Measurements from ENCODE around the gene ATPAF2. TPM values are rescaled to one million over a fixed set of nuclear protein-coding genes. Genes with fewer than 3 reads are reported as not detected.

The ATPAF2 gene
- total RNA-seq, 1 experiment from 2014 or later = 25.5 TPM

DNA sequence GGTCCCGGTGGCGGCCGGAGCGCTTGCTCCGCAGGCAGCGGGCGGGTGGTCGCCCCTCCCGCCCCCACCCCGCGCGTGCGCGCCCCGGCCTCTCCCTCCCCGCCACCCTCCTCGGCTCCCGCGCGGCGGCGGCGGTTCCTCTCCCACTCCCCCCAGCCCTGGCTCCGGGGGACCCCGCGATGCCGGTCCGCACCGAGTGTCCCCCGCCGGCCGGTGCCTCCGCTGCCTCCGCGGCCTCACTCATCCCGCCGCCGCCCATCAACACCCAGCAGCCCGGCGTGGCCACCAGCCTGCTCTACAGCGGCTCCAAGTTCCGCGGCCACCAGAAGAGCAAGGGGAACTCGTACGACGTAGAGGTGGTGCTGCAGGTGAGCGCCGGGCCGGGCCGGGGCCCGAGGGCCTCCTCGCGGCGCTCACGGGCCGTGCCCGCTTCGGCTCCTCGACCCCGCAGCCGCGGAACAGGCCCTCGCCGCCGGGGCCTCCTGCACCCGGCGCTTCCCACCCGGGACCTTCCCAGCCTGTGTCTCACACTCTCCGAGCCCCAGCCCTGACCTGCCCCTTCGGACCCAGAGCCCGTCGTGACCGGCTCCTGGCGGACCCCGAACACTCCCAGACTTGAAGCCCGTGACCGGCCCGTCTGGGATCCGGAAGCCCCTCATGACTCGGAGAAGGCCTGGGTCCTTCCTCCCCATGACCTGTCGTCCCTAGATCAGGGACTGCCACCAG is 730 bp upstream of the ATPAF2 start:
- DNase-seq (ENCODE audit: low spot score) = peak; percentile 29

DNA sequence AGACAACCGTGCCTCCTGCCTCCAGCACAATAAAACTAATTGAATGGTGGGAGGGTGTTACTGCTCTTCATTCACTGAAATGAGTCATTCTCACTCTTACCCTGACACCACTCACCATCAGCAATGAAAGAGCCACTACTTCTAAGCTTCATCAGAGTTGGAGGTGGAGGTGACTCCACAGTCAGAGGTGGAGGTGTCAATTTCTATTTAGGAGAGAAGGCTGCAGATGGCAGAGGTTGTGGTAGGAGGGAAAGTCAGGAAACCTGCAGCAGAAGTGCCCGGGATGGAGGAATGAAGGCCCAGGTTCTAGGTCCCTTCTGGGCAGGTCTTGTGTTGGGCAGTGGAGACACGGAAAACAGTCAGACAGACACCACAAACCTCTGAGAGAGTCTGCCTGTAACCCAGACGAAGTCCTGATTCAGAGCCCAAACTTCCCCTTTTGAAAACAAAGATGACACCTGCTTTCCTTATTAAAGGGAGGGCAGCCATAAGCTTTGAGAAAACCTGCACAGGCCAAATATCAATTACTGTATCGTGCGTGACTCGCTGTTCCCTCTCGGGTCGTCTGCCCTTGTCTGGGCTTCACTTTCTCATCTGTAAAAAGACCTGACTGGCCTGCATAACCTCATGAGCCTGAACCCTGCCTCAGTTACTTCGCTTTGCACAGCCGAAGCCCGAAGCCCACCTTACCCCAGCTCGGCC is 668 bp downstream of the ATPAF2 start:
- DNase-seq (ENCODE audit: low spot score) = peak; percentile 9

GRCh38 chr17:18037486-18037885 is 1.5 kb downstream of the ATPAF2 start:
- DNase-seq (ENCODE audit: low spot score) = no peak

GRCh38 chr17:18035704-18036103 is 3.3 kb downstream of the ATPAF2 start:
- no peak for DNase-seq (ENCODE audit: low spot score)

- DNase-seq (ENCODE audit: low spot score) = peak; percentile 78
Observed at GRCh38 chr17:18033442-18034099, 5.4 kb downstream of the ATPAF2 start.

DNA sequence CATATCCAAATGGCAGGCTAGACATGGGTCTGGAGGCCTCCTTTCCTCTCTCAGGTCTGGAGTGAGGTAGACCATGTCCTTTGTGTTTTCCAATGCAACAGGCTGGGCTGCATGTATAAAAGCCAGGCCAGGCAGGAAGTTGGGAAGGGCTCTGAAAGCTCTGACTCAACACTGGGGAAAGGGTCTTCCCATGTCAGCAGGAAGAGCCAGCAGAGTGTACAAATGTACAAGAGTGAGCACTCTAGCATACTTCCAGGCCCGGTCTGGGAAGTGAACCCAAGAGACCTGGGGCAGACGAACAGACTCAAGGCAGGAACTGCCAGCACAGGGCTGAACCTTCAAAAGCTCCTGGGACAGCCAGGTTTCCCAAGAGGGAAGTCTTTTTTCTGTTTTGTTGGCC is 7.0 kb downstream of the ATPAF2 start:
- no peak for DNase-seq (ENCODE audit: low spot score)

DNA sequence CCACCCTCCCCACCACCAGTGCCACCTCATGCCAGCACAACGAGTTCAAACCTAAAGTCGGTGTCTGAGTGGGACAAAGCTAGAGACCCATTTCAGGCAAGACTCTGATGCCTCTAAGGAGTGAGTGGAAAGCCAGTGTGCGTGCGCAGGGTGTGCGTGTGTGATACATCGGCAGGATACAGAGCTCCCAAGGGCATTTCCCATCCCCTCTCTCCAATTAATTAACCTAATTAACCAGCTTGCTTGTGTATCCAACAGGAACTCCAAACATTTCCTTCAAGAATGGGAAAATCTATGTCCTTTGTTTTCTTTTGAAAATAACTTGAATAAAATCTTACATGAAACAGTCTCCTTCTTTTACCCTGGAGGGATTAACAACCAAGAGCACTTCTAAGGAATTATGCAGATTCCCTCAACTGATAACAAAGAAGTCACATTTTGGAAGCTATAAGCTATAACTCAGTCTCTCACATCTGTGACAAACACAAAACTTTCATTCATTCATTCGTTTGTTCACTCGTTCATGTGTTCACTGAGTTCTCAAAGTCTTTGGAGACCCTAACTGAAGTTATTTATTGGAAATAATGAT is 9.9 kb downstream of the ATPAF2 start:
- no peak for DNase-seq (ENCODE audit: low spot score)

DNA sequence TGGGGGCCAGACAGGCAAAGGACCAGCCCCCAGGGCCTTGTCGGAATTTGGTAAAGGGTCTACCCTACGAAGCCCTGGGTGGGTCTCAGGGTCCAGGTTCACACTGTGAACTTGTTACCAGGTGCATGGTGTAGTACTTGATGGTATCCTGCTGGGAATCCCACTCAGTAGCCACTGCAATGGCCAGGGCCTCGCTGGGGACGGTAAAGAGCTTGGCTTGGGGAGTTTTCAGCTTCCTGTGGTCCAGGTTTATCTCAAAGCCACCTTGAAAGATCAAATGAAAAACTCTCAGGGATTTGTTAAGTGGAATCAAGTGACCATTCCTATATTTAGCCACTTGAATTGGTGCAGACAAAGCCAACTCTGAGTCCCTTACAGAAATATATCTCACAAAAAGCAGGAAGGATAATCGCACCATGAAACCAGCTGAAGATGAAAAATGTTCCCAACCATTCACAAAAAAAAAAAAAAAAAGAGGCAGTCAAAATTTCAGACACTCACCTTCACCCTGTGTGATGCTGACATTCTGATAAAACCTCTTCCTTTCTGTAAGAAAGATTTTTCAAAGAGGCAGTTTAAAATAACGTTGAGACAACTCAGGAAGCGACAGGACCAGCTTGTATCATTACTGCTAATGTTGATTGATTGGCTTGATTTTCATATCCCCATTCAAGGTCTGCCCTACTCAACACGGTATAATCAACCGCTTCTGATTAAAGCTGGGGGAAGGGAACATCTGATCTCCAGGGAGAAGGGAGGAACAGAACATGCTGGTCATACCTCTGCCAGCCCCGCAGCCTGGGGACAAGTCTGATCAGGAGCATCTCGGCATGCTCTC is 10.6 kb downstream of the ATPAF2 start:
- no peak for DNase-seq (ENCODE audit: low spot score)

- DNase-seq (ENCODE audit: low spot score) = no peak
Observed at GRCh38 chr17:18027280-18027679, 11.7 kb downstream of the ATPAF2 start.

DNA sequence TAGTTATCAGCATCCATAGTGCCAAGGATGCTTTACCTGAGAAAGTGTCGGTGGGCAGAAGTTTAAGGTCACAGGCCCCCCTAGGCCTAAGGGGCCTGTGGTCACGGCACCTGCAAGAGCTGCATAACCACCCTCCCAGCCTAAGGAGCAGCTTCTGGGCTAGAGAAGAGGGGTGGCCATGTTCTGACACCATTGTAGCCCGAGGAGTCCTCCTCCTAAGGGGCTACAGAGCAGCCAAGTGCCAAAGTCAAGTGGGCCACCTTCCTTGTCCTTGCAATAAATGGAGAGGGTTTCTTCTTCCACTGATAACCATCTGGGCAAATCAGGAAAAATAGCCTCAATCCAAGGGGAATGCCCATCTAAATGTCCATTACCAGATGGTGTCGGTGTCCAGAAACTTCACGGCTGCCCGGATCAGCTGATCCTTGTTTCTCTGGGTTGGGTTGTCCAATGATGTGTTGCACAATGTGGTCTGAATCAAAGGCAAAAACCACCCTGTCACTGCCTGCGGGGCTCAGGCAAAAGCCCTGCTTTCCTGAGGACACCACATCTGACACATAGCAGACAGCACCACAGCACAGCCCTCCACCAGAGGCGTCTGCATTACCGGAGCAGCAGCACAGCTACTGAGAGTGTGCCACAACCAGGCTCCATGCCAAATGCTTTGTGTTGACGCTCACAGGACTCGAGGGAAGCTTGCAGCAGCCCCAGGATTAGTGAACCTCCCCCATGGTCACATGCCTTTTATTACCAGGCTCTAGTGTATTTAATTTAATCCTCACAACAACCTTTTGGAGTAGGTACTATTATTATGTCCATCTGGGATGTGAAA is 12.8 kb downstream of the ATPAF2 start:
- no peak for DNase-seq (ENCODE audit: low spot score)

GRCh38 chr17:18025241-18025944 is 13.6 kb downstream of the ATPAF2 start:
- DNase-seq (ENCODE audit: low spot score) = no peak

GRCh38 chr17:18021372-18021771 is 17.6 kb downstream of the ATPAF2 start:
- DNase-seq (ENCODE audit: low spot score) = no peak

DNA sequence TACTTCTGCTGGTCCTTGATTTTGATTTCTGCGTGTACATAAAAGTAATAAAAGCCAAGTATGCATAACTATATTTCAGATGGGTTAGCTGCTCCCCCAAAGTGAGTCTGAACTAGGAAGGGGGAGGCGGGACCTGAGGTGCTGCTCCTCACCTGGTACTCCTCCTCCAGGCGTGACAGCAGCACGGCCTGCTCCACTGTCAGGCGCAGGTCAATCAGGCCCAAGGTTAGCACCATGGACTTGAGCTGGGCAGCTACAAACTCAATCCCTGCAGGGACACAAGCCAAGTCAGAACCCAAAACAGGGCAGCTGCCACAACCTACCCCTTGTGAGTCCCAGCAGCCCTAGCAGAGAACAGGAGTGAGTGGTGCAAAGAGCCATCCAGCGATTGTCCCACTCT is 18.0 kb downstream of the ATPAF2 start:
- DNase-seq (ENCODE audit: low spot score) = no peak

GRCh38 chr17:18019838-18020154 is 19.2 kb downstream of the ATPAF2 start:
- DNase-seq (ENCODE audit: low spot score) = no peak

DNA sequence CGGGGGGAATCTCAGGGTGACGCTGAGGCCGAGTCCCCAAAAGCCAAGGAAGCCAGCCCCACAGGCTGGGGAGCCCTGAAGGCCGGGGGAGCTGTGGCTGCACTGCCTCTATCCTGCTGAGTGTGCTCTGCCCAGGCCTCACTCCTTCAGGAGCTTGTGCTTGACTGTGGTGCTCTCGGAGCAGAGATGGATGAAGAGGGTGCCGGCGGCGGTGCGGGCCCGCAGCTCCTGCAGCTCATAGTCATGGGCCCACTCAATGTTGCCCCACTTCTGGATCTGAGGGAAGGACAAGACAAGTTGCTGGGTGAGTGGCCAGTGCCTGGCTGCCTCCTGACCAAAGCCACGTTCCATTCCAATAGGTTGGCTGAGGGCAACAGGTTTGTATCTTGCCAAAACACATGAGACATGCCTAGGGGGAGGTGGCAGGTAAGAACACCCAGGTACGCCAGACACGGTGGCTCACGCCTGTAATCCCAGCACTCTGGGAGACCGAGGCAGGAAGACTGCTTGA is 20.5 kb downstream of the ATPAF2 start:
- no peak for DNase-seq (ENCODE audit: low spot score)

DNA sequence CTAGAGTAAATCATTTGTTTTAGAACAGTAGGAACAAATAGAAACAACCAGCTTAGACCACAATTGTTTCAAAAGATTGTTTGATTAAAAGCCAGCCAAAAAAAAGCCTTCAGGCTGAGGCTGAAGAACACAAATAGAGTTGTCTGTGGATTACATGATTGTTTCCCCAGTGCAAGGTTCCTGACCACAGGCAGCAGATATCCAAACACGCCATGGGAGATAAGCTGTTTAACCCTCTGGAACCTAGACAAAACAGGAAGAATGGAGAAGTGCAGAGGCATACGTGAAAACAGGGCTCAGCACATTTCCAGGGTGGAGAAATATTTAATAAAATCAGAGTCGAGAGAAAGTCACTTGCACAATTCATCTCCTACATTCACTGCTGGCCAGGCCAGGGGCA is 21.0 kb downstream of the ATPAF2 start:
- no peak for DNase-seq (ENCODE audit: low spot score)

DNA sequence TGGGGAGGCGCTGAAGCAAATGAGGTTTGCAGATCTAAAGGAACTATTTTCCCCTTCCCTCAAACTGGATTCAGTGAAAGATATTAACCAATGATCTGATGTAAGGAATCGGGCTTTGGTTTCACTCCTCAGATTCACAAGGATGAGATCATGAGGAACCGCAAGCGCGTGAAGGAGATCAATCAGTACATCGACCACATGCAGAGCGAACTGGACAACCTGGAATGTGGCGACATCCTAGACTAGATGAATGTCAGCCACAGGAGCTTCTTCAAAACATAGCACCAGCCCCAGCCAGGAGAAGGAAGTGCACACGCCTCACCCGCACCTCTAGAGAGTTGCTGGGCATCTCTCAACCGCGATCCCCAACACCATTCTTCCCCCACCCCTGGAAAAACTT is 22.5 kb downstream of the ATPAF2 start:
- DNase-seq (ENCODE audit: low spot score) = no peak

DNA sequence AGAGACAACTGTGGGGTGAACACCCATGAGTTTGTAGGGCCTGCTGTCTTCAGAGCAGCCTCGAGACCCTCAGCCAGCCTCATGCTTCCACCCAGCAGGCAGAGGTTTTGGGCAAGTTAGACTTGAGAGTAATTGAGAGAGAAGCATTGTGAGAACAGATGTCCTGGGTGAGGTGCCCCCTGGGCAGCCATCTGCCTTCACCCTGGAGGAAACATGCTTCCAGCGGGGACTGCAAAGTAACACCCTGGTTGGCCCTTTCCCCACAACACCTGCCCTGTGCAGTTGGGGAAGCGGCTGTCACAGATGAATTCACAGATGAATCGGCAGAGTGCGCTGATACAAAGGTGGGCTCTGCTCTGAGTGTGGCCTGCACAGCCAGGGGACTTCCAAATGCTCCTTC is 23.4 kb downstream of the ATPAF2 start:
- DNase-seq (ENCODE audit: low spot score) = no peak

DNA sequence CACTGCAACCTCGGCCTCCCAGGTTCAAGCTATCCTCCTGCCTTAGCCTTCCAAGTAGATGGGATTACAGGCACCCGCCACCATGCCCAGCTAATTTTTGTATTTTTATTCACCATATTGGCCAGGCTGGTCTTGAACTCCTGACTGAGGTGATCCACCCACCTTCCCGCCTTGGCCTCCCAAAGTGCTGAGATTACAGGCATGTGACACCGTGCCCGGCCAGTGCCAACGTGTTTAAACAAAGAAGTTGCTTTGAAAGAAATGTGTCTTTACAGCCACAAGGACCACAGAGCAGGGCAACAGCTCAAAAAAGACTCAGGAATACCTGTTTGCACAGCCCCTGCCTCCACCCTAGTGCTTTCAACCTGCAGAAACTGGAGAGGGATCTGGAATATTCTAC is 25.0 kb downstream of the ATPAF2 start:
- DNase-seq (ENCODE audit: low spot score) = no peak

DNA sequence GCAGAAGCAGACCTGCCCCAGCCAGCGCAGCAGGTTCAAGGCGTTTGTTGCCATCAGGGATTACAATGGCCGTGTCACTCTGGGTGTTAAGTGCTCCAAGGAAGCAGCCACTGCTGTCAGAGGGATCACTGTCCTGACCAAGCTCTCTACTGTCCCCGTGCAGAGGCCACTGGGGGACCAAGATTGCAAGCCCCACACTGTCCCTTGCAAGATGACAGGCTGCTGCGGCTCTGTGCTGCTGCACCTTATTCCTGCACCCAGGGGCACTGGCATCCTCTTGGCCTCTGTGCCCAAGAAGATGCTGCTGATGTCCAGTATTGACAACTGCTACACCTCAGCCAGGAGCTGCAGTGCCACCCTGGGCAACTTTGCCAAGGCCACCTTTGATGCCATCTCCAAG is 27.7 kb downstream of the ATPAF2 start:
- DNase-seq (ENCODE audit: low spot score) = no peak

Data from HT-29 (cell line).